Progenitor cell of endocrine pancreas (in vitro differentiated cells): ENCODE data around the gene YAE1. TPM values are rescaled to one million over a fixed set of nuclear protein-coding genes. Genes with fewer than 3 reads are reported as not detected.

ENCODE experiments used
- DNase-seq: peaks from one replicate; pipeline ENCODE4 v3.0.0; 2021; ENCODE audit warnings: low spot score; ENCODE audit not compliant: unreplicated experiment
- H3K27ac Mint-ChIP-seq: 2 replicates; pipeline ENCODE4 v1.8.0; 2021; ENCODE audit warnings: mild to moderate bottlenecking, moderate library complexity, mixed read lengths
- H3K27me3 Mint-ChIP-seq: 2 replicates; pipeline ENCODE4 v1.8.0; 2021; ENCODE audit warnings: mixed read lengths
- H3K36me3 Mint-ChIP-seq: 2 replicates; pipeline ENCODE4 v1.8.0; 2022; ENCODE audit warnings: mixed read lengths; ENCODE audit not compliant: insufficient read depth
- H3K4me1 Mint-ChIP-seq: 2 replicates; pipeline ENCODE4 v1.8.0; 2021; ENCODE audit warnings: low read depth, mixed read lengths
- H3K4me3 Mint-ChIP-seq: 2 replicates; pipeline ENCODE4 v1.8.0; 2021; ENCODE audit warnings: low read depth, mild to moderate bottlenecking, moderate library complexity, mixed read lengths
- H3K9me3 Mint-ChIP-seq: 2 replicates; pipeline ENCODE4 v1.8.0; 2021; ENCODE audit warnings: low read depth, mixed read lengths
- total RNA-seq: library from RNA; stranded (reverse); gene quantifications from 2 replicates; pipeline ENCODE4 v1.2.1, GENCODE V29; 2021
- TF ChIP-seq, protein P1 (sequence below): fragments of 200-600 bp; sonication (generic); IDR thresholded peaks from one replicate; pipeline ENCODE4 v1.5.0; 2021; ENCODE audit warnings: antibody characterized with exemption, mild to moderate bottlenecking; ENCODE audit not compliant: unreplicated experiment

Gene YAE1
- total RNA-seq, 1 donor from 2014 or later: 35.0 TPM

DNA sequence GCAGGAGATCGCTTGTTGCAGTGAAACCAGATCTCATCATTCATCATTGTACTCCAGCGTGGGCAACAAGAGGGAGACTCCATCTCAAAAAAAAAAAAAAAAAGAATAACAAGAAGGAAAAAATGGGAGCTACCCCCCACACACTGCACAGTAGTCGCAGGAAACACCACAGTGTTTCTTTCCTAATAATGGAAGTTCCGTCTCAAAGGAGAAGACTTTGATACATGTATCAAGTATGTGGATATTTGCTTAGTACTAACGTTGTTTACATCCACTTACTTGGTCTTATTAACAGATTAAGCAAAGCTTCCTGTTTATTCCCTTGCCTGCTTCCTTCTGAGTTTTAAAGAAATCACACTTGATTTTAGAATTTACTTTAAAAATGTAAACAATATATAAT, 22.2 kb downstream of the YAE1 start:
- Mint-ChIP-seq H3K4me3 (no peak overlapping the region), H3K9me3 (no peaks in the 10 kb centered on the region), H3K27ac (no peak overlapping the region), H3K36me3 (no peaks in the 10 kb centered on the region), H3K4me1 (no peaks in the 10 kb centered on the region), H3K27me3 (no peaks in the 10 kb centered on the region)
- DNase-seq: no peak
- TF ChIP-seq, protein P1, sequence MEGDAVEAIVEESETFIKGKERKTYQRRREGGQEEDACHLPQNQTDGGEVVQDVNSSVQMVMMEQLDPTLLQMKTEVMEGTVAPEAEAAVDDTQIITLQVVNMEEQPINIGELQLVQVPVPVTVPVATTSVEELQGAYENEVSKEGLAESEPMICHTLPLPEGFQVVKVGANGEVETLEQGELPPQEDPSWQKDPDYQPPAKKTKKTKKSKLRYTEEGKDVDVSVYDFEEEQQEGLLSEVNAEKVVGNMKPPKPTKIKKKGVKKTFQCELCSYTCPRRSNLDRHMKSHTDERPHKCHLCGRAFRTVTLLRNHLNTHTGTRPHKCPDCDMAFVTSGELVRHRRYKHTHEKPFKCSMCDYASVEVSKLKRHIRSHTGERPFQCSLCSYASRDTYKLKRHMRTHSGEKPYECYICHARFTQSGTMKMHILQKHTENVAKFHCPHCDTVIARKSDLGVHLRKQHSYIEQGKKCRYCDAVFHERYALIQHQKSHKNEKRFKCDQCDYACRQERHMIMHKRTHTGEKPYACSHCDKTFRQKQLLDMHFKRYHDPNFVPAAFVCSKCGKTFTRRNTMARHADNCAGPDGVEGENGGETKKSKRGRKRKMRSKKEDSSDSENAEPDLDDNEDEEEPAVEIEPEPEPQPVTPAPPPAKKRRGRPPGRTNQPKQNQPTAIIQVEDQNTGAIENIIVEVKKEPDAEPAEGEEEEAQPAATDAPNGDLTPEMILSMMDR: no peak

DNA sequence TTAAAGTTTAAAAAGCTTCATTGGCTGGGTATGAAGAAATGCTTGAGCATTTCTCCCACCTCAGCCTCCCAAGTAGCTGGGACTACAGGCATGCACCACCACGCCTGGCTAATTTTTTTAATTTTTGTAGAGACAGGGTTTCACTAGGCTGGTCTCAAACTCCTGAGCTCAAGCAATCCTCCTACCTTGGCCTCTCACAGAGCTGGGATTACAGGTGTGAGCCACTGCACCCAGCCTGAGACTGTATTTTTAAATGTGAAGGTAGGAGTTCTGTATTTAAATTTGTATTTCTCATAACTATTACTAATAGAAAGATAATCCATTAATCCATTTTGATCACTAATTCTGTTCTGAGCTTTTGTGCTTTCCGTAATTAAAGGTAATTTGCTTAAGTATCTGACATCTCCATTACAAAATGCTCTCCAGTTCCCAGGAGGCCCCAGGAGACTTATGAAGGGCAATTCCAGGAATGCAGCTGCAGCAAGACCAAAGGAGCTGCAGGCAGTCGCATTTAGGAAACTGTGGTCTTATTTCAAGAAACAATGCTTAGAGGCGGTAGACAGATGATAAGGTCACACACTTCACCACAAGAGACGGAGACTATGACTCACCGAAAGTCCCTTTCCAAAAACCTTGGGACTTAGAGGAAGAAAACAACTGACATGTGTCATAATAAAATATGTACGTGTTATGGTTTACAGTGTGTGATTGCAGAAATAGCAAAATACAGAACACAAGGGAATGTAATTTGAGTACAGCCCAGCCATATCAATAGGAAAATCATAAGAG, 23.3 kb downstream of the YAE1 start:
- Mint-ChIP-seq H3K36me3 (no peaks in the 10 kb centered on the region), H3K4me1 (no peaks in the 10 kb centered on the region), H3K27ac (no peak overlapping the region), H3K27me3 (no peaks in the 10 kb centered on the region), H3K4me3 (no peak overlapping the region), H3K9me3 (no peaks in the 10 kb centered on the region)
- no peak for DNase-seq
- TF ChIP-seq, protein P1: no peak

DNA sequence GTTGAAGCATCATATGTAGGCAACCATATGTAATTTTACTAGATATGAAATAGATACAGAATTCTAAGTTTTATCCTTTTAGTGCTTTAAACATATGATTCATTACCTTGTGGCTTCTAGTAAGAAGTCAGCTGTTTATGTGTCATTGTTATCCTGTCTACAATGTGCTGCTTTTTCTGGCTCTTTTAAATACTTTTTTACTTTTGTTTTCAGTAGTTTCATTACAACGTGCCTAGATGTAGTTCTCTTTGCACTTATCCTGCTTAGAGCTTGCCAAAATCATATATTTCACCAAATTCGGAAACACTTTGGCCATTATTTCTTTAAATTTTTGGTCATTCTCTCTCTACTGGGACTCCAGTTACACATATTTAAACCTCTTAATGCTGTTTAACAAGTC, 26.4 kb downstream of the YAE1 start:
- Mint-ChIP-seq H3K27ac (no peak overlapping the region), H3K9me3 (no peaks in the 10 kb centered on the region), H3K27me3 (no peaks in the 10 kb centered on the region), H3K4me1 (no peaks in the 10 kb centered on the region), H3K4me3 (no peak overlapping the region), H3K36me3 (no peaks in the 10 kb centered on the region)
- DNase-seq: no peak
- TF ChIP-seq, protein P1: no peak

- Mint-ChIP-seq H3K27me3 (no peaks in the 10 kb centered on the region), H3K27ac (no peak overlapping the region), H3K36me3 (no peaks in the 10 kb centered on the region), H3K4me3 (no peak overlapping the region), H3K9me3 (no peaks in the 10 kb centered on the region), H3K4me1 (no peaks in the 10 kb centered on the region)
- TF ChIP-seq, protein P1: no peak
- no peak for DNase-seq
Observed at GRCh38 chr7:39594988-39595620, 28.9 kb downstream of the YAE1 start.

GRCh38 chr7:39602351-39602750, 36.1 kb downstream of the YAE1 start:
- Mint-ChIP-seq H3K27ac (no peak overlapping the region), H3K9me3 (no peaks in the 10 kb centered on the region), H3K36me3 (no peaks in the 10 kb centered on the region), H3K4me3 (no peak overlapping the region), H3K4me1 (no peaks in the 10 kb centered on the region), H3K27me3 (peaks cover 3% of the 10 kb centered on the region)
- TF ChIP-seq, protein P1: no peak
- no peak for DNase-seq
